ENCODE measurements around the gene BGN.

GRCh38 chrX:153458476-153458875 is 36.3 kb upstream of the BGN start:
- TF ChIP-seq, protein P1, sequence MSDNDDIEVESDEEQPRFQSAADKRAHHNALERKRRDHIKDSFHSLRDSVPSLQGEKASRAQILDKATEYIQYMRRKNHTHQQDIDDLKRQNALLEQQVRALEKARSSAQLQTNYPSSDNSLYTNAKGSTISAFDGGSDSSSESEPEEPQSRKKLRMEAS (IDR thresholded peaks at IDR 0.05), result no peak
- TF ChIP-seq EP300 (IDR thresholded peaks at IDR 0.05; ENCODE audit: borderline replicate concordance) (no peak), CEBPB (IDR thresholded peaks at IDR 0.05) (no peak), TAF1 (IDR thresholded peaks at IDR 0.05; ENCODE audit: low read depth) (no peak), CREB1 (IDR thresholded peaks at IDR 0.05; ENCODE audit: low read depth) (no peak), RAD21 (IDR thresholded peaks at IDR 0.05; ENCODE audit: low read depth) (no peak), YY1 (IDR thresholded peaks at IDR 0.05; ENCODE audit: low read depth) (no peak), REST (IDR thresholded peaks at IDR 0.05; ENCODE audit: low read depth) (no peak), FOXM1 (IDR thresholded peaks at IDR 0.05; ENCODE audit: borderline replicate concordance, low read depth) (no peak), TEAD4 (IDR thresholded peaks at IDR 0.05) (no peak), ZBTB7A (IDR thresholded peaks at IDR 0.05; ENCODE audit: low read depth) (no peak), EGR1 (IDR thresholded peaks at IDR 0.05) (no peak), NFIC (IDR thresholded peaks at IDR 0.05) (no peak)
- TF ChIP-seq, protein P2, sequence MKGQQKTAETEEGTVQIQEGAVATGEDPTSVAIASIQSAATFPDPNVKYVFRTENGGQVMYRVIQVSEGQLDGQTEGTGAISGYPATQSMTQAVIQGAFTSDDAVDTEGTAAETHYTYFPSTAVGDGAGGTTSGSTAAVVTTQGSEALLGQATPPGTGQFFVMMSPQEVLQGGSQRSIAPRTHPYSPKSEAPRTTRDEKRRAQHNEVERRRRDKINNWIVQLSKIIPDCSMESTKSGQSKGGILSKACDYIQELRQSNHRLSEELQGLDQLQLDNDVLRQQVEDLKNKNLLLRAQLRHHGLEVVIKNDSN (IDR thresholded peaks at IDR 0.05), result no peak

All from Ishikawa (cell line).